ENCODE data around the gene DLG1. TPM values are rescaled to one million over a fixed set of nuclear protein-coding genes. Genes with fewer than 3 reads are reported as not detected.

The DLG1 gene
- total RNA-seq, 1 donor from 2014 or later = 80.2 TPM

DNA sequence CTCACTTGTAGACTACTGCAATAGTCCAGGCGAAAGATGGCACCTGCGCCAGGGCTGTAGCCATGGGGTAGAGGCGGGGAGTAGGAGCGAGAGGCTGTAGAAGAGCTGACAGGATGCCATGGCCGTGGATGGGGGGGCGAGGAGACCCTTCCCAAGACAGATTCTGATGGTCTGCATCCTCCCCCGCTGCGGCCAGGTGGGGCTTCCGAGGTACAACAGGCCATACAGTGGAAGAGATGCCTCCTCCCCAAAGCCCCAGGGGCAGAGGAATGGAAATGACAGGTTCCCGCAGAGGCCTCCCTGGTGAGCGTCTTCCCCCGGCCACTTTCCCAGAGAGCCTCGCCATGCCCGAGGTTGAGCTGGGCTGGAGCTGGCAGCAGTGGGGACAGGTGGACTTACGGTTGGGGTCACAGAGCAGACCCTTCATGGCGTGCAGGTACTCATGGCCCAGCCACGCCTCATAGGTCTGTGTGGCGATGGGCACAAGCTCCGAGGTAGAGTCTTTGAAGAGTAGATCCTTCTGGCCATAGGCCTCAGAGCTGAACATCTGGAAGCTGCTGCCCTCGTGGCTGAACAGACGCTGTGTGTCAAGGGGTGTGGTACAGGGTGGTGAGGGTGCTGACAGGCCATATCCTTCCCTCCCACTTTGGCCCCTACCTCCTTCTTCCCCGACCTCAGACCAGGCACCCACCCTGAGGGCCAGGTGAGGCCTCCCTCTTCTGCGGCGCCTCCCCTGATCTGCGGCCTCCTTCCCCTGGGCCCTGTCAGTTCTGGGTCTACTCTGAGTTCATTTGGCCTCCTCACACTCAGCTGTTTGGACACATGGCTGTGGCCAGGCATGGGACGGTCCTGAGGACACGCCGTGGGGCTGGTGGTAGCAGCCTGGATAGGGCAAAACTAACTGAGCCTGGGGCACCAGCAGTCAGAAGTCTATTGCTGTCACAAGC is 282.3 kb downstream of the DLG1 start:
- no peak overlapping the region for H3K27ac ChIP-seq
- H3K4me1 ChIP-seq = no peaks in the 10 kb centered on the region
- no peaks in the 10 kb centered on the region for H3K27me3 ChIP-seq (ENCODE audit: low read depth)
- intact Hi-C loops (cut with DNase I) = no loop called here
- ATAC-seq (peak in 1 of 2 donors; percentile 18), DNase-seq (no peak)
- H3K9me3 ChIP-seq = no peaks in the 10 kb centered on the region
- TF ChIP-seq, protein P1, sequence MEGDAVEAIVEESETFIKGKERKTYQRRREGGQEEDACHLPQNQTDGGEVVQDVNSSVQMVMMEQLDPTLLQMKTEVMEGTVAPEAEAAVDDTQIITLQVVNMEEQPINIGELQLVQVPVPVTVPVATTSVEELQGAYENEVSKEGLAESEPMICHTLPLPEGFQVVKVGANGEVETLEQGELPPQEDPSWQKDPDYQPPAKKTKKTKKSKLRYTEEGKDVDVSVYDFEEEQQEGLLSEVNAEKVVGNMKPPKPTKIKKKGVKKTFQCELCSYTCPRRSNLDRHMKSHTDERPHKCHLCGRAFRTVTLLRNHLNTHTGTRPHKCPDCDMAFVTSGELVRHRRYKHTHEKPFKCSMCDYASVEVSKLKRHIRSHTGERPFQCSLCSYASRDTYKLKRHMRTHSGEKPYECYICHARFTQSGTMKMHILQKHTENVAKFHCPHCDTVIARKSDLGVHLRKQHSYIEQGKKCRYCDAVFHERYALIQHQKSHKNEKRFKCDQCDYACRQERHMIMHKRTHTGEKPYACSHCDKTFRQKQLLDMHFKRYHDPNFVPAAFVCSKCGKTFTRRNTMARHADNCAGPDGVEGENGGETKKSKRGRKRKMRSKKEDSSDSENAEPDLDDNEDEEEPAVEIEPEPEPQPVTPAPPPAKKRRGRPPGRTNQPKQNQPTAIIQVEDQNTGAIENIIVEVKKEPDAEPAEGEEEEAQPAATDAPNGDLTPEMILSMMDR (IDR thresholded peaks at IDR 0.05) = no peak
- H3K4me3 ChIP-seq = no peak overlapping the region
- H3K36me3 ChIP-seq = no peaks in the 10 kb centered on the region

DNA sequence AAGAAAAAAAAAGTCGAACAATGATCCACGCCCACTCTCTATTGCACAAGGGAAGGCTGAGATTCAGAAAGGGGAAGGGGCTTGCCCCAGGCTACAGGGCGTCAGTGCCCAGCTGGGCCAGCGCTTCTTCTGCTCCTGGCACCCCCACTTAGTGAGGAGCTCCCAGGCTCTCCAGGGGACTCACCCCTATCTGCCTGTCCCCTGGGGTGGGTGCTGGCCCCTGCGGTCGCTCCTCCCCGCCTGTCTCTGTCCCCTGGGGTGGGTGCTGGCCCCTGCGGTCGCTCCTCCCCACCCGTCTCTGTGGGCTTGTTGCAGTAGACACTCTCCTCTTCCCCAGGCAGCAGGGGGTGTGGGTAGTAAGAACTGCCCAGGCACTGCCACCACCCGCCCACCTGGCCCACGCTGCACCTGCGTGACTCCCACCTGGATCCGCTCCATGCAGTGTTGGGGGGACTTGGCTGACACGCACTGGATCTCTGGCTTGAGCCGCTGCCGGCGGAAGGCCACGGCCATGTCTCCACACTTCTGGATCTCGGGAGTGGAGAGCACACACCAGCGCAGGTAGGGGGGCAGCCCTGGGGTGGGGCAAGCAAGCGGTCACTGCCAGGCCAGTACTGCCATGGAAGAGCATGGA is 283.4 kb downstream of the DLG1 start:
- no peak for DNase-seq
- H3K4me3 ChIP-seq = no peak overlapping the region

DNA sequence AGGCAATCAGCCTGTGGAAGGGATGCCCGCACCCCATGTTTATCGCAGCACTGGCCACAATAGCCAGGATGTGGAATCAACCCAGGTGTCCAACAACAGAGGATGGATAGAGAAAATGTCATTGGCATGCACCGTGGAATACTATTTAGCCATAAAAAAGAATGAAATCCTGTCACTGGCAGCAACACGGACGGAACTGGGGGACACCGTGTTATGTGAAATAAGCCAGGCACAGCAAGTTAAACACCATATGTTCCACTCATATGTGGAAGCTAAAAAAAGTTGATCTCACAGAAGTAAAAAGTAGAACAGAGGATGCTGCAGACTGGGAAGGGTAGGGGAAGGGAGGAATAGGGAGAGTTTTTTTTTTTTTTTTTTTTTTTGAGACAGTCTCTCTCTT is 284.4 kb downstream of the DLG1 start:
- H3K4me1 ChIP-seq = no peaks in the 10 kb centered on the region
- no peak overlapping the region for H3K4me3 ChIP-seq
- intact Hi-C loops (cut with DNase I) = no loop called here
- DNase-seq = no peak
- TF ChIP-seq, protein P1 (IDR thresholded peaks at IDR 0.05) = no peak
- H3K27ac ChIP-seq = no peak overlapping the region
- H3K27me3 ChIP-seq (ENCODE audit: low read depth) = peaks cover 5% of the 10 kb centered on the region
- H3K36me3 ChIP-seq = no peaks in the 10 kb centered on the region
- ATAC-seq = no peak
- no peaks in the 10 kb centered on the region for H3K9me3 ChIP-seq

More for the DNA sequence above, 283.4 kb downstream of the DLG1 start:
- H3K4me1 ChIP-seq = no peaks in the 10 kb centered on the region
- no peak for ATAC-seq
- TF ChIP-seq, protein P1 (IDR thresholded peaks at IDR 0.05) = no peak
- no peak overlapping the region for H3K27ac ChIP-seq
- no peaks in the 10 kb centered on the region for H3K9me3 ChIP-seq
- intact Hi-C loops (cut with DNase I) = no loop called here
- no peaks in the 10 kb centered on the region for H3K36me3 ChIP-seq
- no peaks in the 10 kb centered on the region for H3K27me3 ChIP-seq (ENCODE audit: low read depth)

DNA sequence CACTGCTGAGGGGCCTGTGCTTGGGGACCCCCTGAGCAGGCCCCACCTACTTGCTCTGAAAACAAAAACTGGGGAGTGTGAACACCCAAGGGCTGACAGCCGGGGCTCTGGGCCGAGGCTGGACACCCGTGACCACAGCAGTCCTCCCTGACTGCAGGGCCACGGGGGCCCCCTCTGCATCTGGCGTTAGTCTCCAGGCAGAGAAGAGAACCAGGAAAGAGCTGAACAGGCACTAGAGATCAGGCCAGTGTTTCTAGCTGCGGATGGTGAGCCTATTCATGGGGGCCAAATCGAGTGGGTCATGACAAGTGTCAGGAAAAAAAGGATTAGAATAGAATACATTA is 285.9 kb downstream of the DLG1 start:
- no peaks in the 10 kb centered on the region for H3K36me3 ChIP-seq
- TF ChIP-seq, protein P1 (IDR thresholded peaks at IDR 0.05) = no peak
- H3K4me3 ChIP-seq = no peak overlapping the region
- no peaks in the 10 kb centered on the region for H3K4me1 ChIP-seq
- no peak for ATAC-seq
- H3K27me3 ChIP-seq (ENCODE audit: low read depth) = peaks cover 5% of the 10 kb centered on the region
- intact Hi-C loops (cut with DNase I) = no loop called here
- no peaks in the 10 kb centered on the region for H3K9me3 ChIP-seq
- DNase-seq = no peak
- no peak overlapping the region for H3K27ac ChIP-seq

DNA sequence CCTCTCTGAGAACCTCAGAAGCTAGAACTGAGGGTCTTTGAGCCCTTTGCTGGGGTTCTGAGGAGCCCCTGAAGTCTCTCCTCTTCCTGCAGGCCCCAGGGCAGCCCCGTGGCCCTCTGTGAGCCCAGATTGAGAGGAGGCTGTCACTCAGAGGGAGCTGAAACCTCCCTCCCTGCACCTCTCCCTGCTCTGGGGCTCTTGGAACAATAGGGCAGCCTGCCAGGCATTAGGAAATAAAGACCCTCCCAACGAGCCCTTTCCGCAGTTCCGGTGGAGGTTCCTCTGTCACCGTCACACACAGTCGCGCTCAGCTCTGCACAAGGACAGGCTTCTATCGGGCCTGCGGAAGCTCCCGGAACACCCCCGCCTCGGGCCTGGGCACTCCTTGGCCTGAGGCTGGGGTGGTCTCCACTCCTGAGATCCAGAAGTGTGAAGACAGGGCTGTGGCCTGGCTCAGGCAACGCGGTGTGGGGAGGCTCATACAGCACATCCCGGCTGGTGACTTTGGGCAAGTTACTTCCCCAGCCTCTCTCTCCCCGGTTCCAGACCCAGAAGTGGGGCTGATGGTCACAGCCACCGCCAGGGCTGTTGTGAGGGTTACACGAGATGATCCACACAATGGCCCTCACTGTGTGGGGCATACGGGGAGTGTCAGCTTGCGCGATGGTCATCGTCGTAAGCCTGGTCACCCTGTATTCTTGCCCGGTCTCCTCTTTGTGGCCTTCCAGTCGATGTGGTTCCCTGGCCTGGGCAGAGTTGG is 286.5 kb downstream of the DLG1 start:
- DNase-seq = peak; percentile 12
- intact Hi-C loops (cut with DNase I) = no loop called here
- TF ChIP-seq, protein P1 (IDR thresholded peaks at IDR 0.05) = no peak
- no peaks in the 10 kb centered on the region for H3K4me1 ChIP-seq
- H3K9me3 ChIP-seq = no peaks in the 10 kb centered on the region
- ATAC-seq = no peak
- H3K4me3 ChIP-seq = no peak overlapping the region
- peaks cover 5% of the 10 kb centered on the region for H3K27me3 ChIP-seq (ENCODE audit: low read depth)
- H3K27ac ChIP-seq = no peak overlapping the region
- no peaks in the 10 kb centered on the region for H3K36me3 ChIP-seq

All from lower lobe of right lung (tissue), 2 donors.